BJ (cell line): Measurements from ENCODE around the gene PRICKLE1. TPM values are rescaled to one million over a fixed set of nuclear protein-coding genes. Genes with fewer than 3 reads are reported as not detected.

Source experiments
- CTCF ChIA-PET: fragments of 350-600 bp; formaldehyde crosslinking; extraction: SDS; loops from one replicate; lab custom pipeline; 2021; ENCODE audit warnings: antibody characterized with exemption, inconsistent platforms; lab: Yijun Ruan, JAX
- POLR2A ChIA-PET: fragments of 300-600 bp; sonication (Branson Sonifier 250); formaldehyde crosslinking; extraction: SDS; loops from one replicate; lab custom pipeline; 2021; ENCODE audit warnings: antibody characterized with exemption; lab: Charles Lee
- DNase-seq: peaks from one replicate; pipeline ENCODE4 v3.0.0-alpha.2; 2011; ENCODE audit warnings: low read depth
- H3K27me3 ChIP-seq: 2 replicates; pipeline ENCODE4 v1.6.0; 2011; ENCODE audit warnings: low read length; ENCODE audit not compliant: control insufficient read depth, insufficient read depth
- H3K36me3 ChIP-seq: 2 replicates; pipeline ENCODE4 v1.5.1; 2011; ENCODE audit warnings: low read length; ENCODE audit not compliant: control insufficient read depth, insufficient read depth
- H3K4me3 ChIP-seq: 2 replicates; pipeline ENCODE4 v1.5.1; 2011; ENCODE audit warnings: low read depth, mild to moderate bottlenecking, control low read depth, low read length
- polyA plus RNA-seq: library from polyadenylated mRNA; depleted of rRNA; stranded (reverse); fragments of >200 nt; gene quantifications from 2 replicates; pipeline ENCODE4 v1.2.3, GENCODE V29; 2011
- TF ChIP-seq, protein P1 (sequence below): IDR thresholded peaks from 2 replicates; pipeline ENCODE4 v1.5.1; 2011; ENCODE audit warnings: low read depth, mild to moderate bottlenecking, control low read depth, inconsistent platforms, low read length, moderate library complexity; ENCODE audit not compliant: insufficient read depth

The PRICKLE1 gene
- polyA plus RNA-seq, 1 experiment: 19.9 TPM

DNA sequence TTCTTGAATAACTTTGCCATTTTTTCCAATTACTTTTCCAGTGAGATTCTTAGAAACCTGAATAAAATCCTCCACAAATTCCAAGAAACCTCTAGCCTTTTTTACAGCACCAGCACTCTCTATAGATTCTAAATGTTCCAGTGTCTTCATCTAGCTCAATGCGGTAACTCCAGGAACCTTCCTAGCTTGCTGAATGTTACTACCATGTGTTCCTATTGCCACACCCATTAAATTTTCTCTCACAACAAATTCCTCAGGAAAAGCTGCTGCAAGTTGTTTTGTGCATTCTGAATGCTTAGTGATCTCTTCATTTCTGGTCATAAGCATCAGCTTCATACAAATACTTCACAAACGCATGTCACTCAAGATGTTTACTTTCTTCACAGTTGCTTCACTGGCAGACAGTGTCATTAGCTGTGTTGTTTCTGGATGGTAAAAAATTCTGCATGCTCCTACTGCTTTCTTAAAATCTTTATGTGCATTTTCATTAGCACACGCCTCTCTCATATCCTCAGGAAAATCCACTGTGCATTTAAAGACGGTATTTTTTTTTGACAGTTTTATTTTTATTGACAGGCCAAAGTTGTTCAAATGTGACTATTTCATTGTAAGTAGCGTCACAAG is 156.9 kb downstream of the PRICKLE1 start:
- TF ChIP-seq, protein P1, sequence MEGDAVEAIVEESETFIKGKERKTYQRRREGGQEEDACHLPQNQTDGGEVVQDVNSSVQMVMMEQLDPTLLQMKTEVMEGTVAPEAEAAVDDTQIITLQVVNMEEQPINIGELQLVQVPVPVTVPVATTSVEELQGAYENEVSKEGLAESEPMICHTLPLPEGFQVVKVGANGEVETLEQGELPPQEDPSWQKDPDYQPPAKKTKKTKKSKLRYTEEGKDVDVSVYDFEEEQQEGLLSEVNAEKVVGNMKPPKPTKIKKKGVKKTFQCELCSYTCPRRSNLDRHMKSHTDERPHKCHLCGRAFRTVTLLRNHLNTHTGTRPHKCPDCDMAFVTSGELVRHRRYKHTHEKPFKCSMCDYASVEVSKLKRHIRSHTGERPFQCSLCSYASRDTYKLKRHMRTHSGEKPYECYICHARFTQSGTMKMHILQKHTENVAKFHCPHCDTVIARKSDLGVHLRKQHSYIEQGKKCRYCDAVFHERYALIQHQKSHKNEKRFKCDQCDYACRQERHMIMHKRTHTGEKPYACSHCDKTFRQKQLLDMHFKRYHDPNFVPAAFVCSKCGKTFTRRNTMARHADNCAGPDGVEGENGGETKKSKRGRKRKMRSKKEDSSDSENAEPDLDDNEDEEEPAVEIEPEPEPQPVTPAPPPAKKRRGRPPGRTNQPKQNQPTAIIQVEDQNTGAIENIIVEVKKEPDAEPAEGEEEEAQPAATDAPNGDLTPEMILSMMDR: no peak
- H3K4me3 ChIP-seq: no peak overlapping the region
- CTCF ChIA-PET: no interaction called here
- no peaks in the 10 kb centered on the region; the same call in 1 of the 2 replicates for H3K36me3 ChIP-seq
- POLR2A ChIA-PET: no interaction called here
- H3K27me3 ChIP-seq: no peaks in the 10 kb centered on the region
- DNase-seq: no peak

DNA sequence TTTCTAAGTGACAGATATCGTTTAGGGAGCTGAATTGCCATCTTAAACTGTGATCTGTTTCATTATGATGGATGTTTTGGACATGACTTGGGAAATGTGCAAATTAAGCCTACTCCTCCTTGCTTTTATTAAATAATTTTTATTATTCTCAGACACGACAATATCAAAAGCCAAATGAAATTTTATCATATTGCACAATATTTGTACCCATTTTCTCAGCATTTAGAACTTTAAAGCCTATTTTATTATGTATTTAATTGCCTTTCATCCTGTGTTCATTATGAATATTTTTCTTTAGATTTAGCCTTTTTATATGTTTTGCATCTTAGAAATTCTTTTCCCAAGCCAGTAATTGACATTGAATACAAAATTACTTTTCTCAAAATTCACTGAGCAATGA is 160.7 kb downstream of the PRICKLE1 start:
- CTCF ChIA-PET: no interaction called here
- TF ChIP-seq, protein P1: no peak
- H3K36me3 ChIP-seq: no peaks in the 10 kb centered on the region; the same call in 1 of the 2 replicates
- no peak for DNase-seq
- POLR2A ChIA-PET: no interaction called here
- H3K4me3 ChIP-seq: no peak overlapping the region
- H3K27me3 ChIP-seq: no peaks in the 10 kb centered on the region

DNA sequence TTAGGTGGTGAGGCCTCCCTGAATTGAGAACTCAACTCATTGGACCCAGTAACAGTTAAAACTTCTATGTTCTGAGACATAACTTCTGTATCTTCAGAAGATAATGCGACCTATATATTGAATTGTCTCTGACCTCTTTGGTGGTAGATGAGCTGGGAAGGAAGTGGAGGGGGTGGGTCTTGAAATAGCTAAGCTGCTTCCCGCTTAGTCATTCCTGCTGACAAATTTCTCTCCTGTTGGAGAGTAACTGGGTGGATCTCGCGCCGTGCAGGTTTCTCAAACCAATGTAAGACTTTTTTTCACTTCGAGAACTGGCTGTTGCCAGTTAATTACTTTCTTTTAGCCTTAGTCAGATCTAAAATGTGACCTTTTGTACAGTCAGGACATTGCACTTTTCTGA is 162.8 kb downstream of the PRICKLE1 start:
- ChIA-PET POLR2A (no interaction called here), CTCF (no interaction called here)
- Histone ChIP-seq H3K27me3 (no peaks in the 10 kb centered on the region), H3K4me3 (no peak overlapping the region), H3K36me3 (no peaks in the 10 kb centered on the region; the same call in 1 of the 2 replicates)
- TF ChIP-seq, protein P1: no peak
- DNase-seq: no peak

DNA sequence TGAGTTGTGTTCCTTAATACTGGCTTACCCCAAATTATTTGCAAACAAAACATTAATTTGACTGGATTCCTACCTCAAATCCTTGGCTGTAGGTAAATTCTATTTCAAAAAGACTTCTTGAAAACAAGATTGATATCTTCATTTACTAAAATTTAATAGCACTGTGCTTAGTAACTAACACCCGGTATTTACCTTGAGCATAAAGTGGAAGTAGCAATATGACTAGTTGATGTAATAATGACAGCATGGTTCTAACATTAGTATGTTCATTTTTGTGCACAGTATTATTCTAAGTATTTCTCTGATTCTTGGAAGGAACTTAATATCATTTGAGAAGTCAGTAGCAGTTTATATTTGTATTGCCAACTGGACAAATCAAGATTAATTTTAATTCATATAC is 166.8 kb downstream of the PRICKLE1 start:
- CTCF ChIA-PET: no interaction called here
- POLR2A ChIA-PET: no interaction called here

DNA sequence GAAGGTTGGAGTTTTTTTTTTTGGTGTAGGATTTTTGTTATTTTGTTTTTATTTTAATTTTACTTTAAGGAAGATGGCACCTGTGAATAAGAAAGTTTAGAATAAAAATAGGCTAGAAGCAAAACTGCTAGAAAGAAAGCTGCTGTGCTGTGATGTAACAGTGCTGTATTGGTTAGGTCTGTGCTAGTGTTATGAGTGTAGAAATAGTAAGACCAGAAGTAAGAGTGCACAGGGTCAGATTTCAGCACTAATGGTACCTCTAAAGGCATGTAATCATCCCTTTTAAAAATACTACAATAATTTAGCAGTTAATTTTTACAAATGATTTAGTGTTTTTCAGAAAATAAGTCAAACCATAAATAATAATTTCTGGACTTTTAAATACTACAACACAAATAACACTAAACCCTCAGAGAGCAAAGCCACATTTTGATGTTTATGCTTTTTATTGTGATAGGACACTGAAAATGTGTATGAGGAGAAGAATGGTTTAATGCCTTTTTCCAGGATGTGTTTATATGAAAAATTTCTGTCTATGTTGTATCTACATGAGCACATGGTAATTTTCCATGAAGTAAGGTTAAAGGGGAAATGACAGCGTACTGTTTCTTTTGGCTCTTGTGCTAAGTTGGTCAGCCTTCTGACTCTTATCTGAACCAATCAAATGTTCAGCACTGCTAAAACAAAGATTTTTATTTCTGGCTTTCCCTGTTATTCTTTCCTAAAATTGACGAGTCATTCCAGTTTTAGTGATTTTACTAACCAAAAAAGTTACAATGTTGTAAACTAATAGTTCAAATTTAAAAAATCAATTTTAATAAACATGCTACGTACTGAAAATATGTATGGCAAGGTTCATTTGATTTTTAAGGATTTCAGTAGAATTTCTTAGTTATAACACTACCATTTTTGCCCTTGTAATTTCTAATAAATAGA is 167.4 kb downstream of the PRICKLE1 start:
- Histone ChIP-seq H3K4me3 (no peak overlapping the region), H3K36me3 (no peaks in the 10 kb centered on the region), H3K27me3 (no peaks in the 10 kb centered on the region)
- peak; percentile 8 for DNase-seq
- POLR2A ChIA-PET: no interaction called here
- CTCF ChIA-PET: no interaction called here
- TF ChIP-seq, protein P1: no peak

More for the DNA sequence above, 166.8 kb downstream of the PRICKLE1 start:
- TF ChIP-seq, protein P1: no peak
- Histone ChIP-seq H3K27me3 (no peaks in the 10 kb centered on the region), H3K36me3 (no peaks in the 10 kb centered on the region), H3K4me3 (no peak overlapping the region)
- no peak for DNase-seq
